M059J (cell line): ENCODE results near the gene TANC1. TPM values are rescaled to one million over a fixed set of nuclear protein-coding genes. Genes with fewer than 3 reads are reported as not detected.
A peak's percentile ranks its signal among the peaks of the same experiment; 100 is the strongest.

Source experiments
- DNase-seq: peaks from one replicate; pipeline ENCODE4 v3.0.0-alpha.2; 2012; ENCODE audit warnings: low read depth
- total RNA-seq: library from RNA; depleted of rRNA; stranded (reverse); fragments of >200 nt; shearing (Covaris generic); gene quantifications from 2 replicates; pipeline ENCODE4 v1.2.3, GENCODE V29; 2014

The TANC1 gene
- total RNA-seq, 1 experiment from 2014 or later: 22.8 TPM

GRCh38 chr2:159196393-159196925 lies 228.0 kb downstream of the TANC1 start:
- no peak for DNase-seq

- no peak for DNase-seq
Observed at GRCh38 chr2:159199236-159199635, 230.8 kb downstream of the TANC1 start.

- peak; percentile 7 for DNase-seq
Observed at GRCh38 chr2:159199761-159200465, 231.5 kb downstream of the TANC1 start.

- peak; percentile 18 for DNase-seq
Observed at GRCh38 chr2:159200498-159200897, 232.1 kb downstream of the TANC1 start.

- DNase-seq: peak; percentile 69
Observed at GRCh38 chr2:159201360-159202063, 233.1 kb downstream of the TANC1 start.

GRCh38 chr2:159202568-159203071 lies 234.2 kb downstream of the TANC1 start:
- DNase-seq: peak; percentile 91

- DNase-seq: no peak
Observed at GRCh38 chr2:159204381-159205144, 236.1 kb downstream of the TANC1 start.

GRCh38 chr2:159206736-159207380 lies 238.4 kb downstream of the TANC1 start:
- no peak for DNase-seq

GRCh38 chr2:159208438-159208837 lies 240.0 kb downstream of the TANC1 start:
- DNase-seq: no peak

GRCh38 chr2:159209341-159210306 lies 241.2 kb downstream of the TANC1 start:
- DNase-seq: no peak

GRCh38 chr2:159211447-159212396 lies 243.3 kb downstream of the TANC1 start:
- DNase-seq: no peak

GRCh38 chr2:159213296-159213695 lies 244.9 kb downstream of the TANC1 start:
- no peak for DNase-seq

- DNase-seq: no peak
Observed at GRCh38 chr2:159214325-159214865, 246.0 kb downstream of the TANC1 start.

- no peak for DNase-seq
Observed at GRCh38 chr2:159215116-159215515, 246.7 kb downstream of the TANC1 start.

GRCh38 chr2:159217676-159218075 lies 249.2 kb downstream of the TANC1 start:
- no peak for DNase-seq

GRCh38 chr2:159218389-159218788 lies 249.9 kb downstream of the TANC1 start:
- DNase-seq: no peak

- no peak for DNase-seq
Observed at GRCh38 chr2:159219394-159219998, 251.1 kb downstream of the TANC1 start.

GRCh38 chr2:159224061-159224813 lies 255.8 kb downstream of the TANC1 start:
- no peak for DNase-seq
